GM20431 (cell line): ENCODE data around the gene METAP1D.

ENCODE experiments used
- in situ Hi-C: fragments of 300-500 bp; cut with MseI, MboI; formaldehyde crosslinking; loops from one replicate; pipeline ENCODE4 v1.15.0; 2020; ENCODE audit warnings: low sequenced_read_pairs; ENCODE audit not compliant: unreplicated experiment

METAP1D gene

GRCh38 chr2:172074254-172074653, 74.5 kb downstream of the METAP1D start:
- in situ Hi-C loops, result no loop called here

DNA sequence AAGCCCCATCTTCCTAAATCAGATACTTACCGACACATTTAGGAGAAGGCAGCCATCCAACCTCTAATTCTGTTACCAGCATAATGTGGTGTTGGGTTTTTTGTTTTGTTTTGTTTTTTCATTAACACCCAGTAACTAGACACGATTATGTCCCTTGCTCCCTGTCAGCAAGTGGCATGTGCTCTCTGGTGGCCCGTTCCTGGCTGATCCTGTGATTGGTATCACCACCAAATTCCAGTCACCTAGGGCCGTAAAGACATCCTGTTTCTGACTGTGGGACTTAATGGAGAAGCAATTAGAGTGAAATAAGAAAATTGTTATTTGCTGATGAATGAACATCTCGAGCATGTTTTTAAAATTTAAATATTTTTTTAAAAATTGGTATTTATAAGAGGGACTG, 79.7 kb downstream of the METAP1D start:
- in situ Hi-C loops, result no loop called here

GRCh38 chr2:172079838-172080640, 80.3 kb downstream of the METAP1D start:
- in situ Hi-C loops, result no loop called here

DNA sequence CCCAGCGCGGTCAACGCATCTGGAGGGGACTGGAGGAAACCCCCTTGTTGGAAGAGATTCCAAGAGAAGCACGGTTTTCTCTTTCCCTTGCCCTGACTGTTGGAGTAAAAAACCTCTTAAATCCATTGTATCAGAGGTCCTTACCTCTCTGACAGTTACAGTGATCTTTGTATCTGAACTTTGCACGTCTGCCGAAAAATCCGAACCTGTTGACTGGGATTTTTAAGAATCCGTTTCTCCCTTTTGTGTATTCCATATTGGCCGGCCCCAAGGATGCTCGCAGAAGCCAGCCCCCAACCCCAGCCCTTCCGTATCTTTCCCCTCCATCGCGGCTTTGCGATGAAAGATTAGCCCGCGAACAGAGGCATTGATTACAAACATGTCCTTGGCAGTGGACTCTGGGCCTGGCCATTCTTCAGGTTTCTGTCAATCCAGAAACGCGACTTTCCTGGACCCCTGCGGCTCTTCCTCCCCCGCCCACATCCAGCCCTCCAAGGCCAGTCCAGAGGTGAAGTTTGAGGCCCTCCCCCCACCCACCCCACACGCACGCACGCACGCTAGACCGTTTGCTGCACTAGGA, 81.0 kb downstream of the METAP1D start:
- in situ Hi-C loops, result no loop called here

DNA sequence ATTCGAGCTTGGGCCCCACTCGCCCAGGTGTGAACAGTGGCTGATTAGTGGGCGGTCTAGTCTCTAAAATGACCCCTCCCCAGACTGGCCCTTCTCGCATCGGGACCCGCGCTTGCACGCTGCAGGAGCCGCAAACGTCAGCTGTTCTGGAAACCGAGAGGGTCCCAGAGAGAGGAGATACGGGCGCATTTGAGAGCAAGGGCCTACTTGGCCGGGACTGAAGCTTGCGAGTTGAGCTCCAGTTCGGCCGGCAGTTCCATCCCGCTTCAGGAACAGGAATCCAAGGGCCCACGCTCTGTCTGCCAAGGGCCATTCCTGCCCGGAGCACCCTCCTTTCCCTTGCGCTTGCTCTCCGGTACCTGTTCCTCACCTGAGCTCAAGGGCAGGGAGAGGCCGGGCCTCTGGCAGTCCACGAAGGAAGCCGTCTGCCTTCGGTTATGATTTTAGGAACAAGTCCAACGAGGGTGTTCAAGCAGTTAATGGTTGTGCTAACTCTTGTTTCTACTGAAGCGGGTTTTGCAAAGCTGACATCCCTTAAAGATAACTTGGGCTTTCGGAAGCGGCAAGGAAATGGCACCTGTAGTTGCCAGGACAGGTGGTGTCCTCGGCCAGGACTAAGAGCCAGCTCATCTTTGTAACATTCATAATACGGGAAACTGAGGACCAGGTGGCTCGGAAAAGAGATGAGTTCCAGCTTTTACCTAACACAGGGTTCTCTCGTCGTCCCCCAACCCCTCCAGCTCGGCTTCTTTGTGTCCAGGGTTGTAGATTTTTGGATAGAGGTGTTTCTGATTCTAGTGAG, 81.7 kb downstream of the METAP1D start:
- in situ Hi-C loops, result no loop called here

GRCh38 chr2:172082105-172082943, 82.6 kb downstream of the METAP1D start:
- in situ Hi-C loops, result no loop called here

GRCh38 chr2:172082944-172083627, 83.3 kb downstream of the METAP1D start:
- in situ Hi-C loops, result no loop called here

- in situ Hi-C loops, result no loop called here
These were observed 84.1 kb downstream of the METAP1D start for GRCh38 chr2:172083628-172084394.

GRCh38 chr2:172084395-172084644, 84.6 kb downstream of the METAP1D start:
- in situ Hi-C loops, result no loop called here

DNA sequence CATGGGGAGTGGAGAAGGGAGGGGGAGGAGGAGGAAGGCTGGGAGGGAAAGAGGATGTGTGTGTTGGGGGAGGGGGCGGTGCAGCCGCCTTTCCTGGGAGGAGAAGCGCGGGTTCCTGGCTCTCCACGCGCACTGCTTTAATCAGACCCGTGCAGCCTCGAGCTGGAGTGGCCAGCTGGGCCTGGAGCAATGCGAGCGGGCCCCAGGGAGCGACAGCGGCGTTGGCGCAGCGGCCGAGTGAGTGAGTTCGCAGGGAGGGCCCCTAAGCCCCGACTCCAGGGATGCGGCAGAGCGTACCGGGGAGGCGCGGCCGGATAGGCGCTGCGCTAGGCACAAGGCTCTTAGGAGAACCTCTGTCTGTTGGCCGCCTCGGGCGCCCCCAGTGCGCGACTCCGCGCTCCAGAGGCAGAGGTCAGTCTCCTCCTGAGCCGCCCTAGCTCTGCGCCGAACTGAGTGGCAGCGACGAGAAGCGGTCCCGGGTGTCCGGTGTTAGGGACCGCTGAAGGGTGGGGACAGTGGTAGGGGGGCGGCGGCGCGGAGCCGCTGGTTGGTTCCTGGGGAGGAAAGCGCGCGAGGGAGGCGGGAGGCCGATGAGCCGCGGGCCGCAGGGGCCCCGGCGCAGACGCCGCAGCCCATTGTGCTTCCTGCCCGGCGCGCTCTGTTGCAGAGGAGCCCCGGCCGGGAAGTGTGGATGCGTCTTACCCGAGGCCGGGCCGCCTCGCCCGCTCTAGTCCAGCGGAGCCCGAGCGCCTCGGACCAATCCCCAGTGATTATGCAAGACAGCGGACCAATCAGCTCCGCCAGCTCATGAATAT, 85.1 kb downstream of the METAP1D start:
- in situ Hi-C loops, result no loop called here

- in situ Hi-C loops, result no loop called here
These were observed 85.9 kb downstream of the METAP1D start, which contains the start of gene DLX1 for GRCh38 chr2:172085460-172086159. Gene DLX1 (plus strand): TSS chr2:172085507. CDS start chr2:172085678, 171 bp downstream.

DNA sequence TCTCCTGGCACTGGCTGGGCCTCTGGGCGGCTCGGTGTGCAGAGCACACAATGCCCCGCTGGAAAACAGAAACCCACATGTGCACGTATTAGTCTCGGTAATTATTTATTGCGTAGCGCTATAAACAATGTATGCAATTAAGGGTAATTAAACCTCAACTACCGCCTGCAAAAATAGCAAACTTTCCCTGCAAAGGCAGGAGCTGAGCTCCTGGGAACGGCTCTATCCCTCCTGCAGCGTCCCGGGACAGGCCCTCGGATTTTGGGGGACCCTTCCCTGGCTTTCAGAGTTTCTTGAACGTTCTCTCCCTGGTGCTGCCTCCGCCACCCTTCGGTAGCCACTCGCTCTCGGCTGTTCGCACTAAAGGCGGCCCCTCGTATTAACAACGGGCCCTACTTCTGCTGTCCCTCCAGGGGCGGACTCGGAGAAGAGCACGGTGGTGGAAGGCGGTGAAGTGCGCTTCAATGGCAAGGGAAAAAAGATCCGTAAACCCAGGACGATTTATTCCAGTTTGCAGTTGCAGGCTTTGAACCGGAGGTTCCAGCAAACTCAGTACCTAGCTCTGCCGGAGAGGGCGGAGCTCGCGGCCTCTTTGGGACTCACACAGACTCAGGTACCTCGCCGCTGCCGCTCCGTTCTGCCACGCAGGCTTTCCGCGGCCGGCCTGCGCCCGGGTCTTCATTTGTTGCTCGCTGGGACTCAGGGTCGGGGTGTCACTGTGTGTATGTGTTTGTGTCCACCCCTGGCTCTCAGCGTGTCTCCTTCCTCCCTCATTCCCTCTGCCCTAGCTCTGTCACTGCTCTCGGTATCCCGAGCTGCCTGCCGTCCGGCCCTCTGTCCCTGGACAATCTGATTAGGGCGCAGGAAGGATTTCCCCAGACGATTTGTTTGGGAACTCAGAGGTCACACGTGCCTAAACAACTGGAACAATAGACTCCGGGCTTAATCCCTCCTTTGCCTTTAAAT, 86.8 kb downstream of the METAP1D start:
- in situ Hi-C loops, result no loop called here

- in situ Hi-C loops, result no loop called here
These were observed 87.5 kb downstream of the METAP1D start for GRCh38 chr2:172087207-172087779.

DNA sequence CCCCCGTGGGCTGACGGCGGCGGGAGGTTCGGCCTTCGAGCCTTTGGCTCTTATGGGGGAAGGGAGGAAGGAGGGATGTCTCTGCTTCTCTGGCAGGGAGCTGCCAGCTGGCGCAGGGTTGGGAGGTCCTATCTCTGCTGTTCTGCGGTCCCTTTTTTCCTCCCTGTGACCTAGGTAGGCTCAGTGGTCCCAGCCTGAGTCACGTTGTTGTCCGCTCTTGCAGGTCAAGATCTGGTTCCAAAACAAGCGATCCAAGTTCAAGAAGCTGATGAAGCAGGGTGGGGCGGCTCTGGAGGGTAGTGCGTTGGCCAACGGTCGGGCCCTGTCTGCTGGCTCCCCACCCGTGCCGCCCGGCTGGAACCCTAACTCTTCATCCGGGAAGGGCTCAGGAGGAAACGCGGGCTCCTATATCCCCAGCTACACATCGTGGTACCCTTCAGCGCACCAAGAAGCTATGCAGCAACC, 88.1 kb downstream of the METAP1D start:
- in situ Hi-C loops, result no loop called here

- in situ Hi-C loops, result no loop called here
These were observed 88.7 kb downstream of the METAP1D start for GRCh38 chr2:172088245-172089004.
